Fibroblast of skin of right quadriceps (primary cell): ENCODE results near the gene LMF1.

ENCODE experiments used
- DNase-seq: peaks from one replicate; pipeline ENCODE4 v3.0.0-alpha.2; 2013

Gene LMF1

DNA sequence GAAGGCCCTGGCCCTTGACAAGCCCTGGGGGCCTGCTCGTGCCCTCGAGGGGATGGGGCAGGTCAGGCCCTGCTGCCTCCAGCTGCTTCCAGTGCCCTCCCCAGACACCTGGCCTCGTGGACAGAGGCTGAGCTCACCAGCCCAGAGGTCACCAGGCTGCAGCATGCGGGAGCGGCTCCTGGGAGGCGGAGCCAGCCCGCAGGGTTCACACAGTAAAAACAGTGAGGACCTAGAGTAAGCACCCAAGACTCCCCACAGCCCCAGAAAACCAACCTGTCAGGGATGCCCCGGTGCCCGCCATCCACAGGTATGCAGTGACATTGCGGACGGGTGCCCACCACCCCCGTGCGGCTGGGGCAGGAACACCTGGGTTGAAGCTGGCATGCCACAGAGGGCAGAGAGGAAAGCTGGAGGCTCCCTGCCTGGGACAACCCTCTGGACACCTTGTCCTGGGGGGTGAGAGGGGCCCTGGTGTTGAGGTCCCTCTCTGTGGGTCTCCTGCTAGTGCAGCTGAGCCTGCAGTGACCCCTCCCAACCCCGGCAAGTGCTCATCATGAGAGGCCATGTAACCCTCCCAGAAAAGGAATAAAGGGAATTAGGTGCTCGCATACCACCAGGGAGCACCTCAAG is 62.1 kb downstream of the LMF1 start:
- DNase-seq, result no peak

DNA sequence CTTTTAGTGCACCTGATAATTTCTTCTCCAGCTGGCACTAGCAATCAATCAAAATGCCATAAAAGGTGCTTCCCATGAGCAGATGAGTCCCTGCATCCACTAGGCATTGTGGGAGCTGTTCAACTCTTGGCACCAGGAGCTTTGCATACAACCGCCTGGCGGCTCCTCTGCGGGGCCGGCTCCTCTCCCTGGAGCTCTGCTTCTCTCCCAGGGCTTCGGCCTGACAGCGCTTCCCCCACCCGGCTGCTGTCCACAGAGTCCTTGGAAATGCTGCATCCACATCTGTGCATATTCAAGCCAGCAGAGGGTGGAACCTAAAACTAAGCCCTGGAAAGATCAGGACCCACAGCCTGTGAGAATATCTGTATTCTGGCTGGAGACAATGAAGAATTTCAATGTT is 62.9 kb downstream of the LMF1 start:
- DNase-seq, result no peak

DNA sequence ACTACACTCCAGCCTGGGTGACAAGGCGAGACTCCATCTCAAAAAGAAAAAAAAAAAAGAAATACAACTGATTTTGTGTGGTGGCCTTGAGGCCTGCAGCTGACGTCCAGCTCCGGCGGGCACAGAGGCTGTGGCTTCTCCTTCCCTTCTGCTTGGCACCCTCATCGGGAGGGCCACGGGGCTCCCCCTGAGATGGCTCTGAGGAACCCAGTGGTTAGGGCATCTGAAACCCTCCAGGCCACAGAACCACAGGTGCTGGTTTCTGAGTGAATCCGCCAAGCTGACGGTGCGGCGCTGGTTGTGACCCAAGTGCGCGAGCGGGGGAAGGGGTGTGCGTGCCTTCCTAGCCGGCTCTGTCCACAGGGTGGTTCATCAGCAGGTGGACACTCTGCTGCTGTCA is 63.4 kb downstream of the LMF1 start:
- DNase-seq, result no peak

GRCh38 chr16:906296-906695 is 64.5 kb downstream of the LMF1 start:
- DNase-seq, result no peak

- DNase-seq, result no peak
Measured at GRCh38 chr16:901715-902601, 68.8 kb downstream of the LMF1 start.

DNA sequence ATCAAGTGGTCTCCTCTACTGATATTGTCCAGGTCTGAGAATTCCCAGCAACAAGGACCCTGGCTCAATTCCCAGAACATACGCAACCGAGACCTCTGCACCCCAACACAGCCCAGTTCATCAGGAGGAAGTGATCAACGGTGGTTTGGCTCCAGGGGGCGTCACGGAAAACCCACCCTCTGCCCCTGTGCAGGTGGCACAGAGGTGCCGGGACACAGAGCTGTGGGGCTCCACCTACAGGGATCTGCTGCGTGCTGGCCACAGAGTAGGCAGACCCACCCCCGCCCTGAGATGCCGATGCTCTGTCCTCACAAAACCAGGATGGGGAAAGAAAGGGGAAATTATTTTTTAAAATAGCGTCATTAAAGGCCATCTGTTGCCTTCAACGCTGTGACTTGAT is 69.6 kb downstream of the LMF1 start:
- DNase-seq, result no peak

DNA sequence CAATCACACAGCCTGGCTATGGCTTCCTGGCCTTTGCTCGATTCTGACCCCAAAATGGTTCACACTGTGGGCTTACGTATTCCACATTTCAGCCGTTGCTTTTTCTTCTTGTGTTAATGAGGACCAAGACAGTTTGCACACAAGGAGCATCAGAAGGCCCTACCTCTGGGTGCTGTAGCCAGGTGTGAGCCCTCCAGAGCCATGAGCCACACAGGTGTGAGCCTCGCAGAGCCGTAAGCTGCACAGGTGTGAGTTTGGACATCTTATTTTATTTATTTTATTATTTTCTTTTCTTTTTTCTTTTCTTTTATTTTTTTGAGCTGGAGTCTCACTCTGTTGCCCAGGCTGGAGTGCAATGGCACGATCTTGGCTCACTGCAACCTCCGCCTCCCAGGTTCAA is 70.6 kb downstream of the LMF1 start:
- no peak for DNase-seq

- no peak for DNase-seq
Measured at GRCh38 chr16:899683-900060, 71.1 kb downstream of the LMF1 start.

DNA sequence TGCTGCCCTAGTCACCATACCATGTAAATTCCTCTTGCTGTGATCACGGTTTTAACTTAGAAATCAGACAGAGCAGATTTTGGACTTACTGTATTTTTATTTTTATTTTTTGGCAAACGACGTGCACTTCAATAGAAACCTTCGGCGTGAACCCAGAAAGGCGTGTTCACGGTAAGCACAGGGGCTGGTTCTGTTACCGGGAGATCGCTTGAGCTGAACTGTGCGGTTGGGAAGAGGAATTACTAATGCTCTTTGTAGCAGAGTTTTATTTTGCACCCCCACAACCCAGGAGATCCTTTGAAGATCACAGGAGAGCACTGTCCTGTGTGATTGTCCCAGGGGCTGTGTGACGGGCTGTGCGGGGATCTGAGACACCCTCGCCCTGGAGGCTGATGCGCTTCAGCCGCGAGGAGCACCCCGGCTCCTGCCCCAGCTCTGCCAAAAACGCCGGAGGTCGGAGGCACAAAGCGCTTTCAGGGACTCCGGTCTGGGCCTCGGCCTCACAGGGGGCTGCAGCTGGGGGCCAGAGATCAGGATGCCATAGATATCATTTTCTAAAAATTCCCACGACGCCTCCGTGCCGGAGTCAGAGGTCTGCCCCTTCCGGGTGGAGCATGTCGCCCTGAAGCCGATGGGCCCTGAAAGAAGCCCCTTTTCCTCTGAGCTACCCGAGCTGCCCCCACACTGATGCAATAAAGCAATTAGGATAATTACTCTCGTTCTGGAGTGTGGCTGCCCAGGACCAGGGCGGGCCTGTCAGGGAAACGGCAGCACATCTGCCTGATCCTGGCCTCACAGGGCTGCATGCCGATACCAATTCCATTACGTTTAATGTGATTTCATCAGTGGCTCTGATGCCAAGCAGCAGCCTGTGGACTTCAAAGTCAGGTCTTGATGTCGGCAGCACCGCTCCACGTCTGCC is 71.8 kb downstream of the LMF1 start:
- DNase-seq, result no peak

DNA sequence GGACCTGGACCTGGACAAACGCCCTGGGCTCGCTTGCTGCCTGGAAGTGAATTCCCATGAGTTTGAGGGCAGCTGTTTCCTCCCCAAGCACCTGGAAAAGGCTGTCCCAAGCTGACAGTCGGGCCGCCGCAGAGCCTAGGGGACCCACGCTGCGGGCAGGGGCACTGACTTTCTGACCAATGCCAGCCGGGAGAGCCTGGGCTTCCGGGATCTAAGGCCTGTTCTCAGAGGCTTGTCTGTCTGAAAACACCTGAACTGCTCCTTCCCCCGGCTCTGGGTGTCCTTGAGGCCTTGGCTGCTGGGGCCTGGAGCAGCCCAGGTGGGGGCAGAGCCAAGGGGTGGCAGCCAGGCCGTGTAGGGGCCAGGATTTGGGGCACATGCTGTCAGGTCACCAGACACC is 72.6 kb downstream of the LMF1 start:
- DNase-seq, result no peak

- DNase-seq, result no peak
Measured at GRCh38 chr16:897701-898100, 73.1 kb downstream of the LMF1 start.

DNA sequence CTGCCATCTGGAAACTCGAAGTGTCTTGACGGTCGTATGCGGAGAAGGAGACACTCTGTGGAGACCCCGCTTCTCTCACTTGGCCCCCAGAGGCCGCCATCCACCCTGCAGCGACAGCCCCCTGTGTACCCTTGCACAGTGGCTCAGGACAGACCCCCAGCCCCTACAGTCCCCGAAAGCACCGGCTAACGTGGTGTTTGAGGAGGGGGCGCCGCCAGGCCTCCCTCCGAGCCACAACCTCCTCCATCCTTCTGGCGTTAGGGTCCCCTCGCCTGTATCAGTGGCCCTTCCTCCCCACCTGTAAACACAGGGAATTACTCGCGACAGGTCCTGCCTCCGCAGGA is 73.6 kb downstream of the LMF1 start:
- no peak for DNase-seq

GRCh38 chr16:896261-897199 is 74.3 kb downstream of the LMF1 start:
- DNase-seq, result no peak

- DNase-seq, result no peak
Measured at GRCh38 chr16:895371-895770, 75.4 kb downstream of the LMF1 start.

- no peak for DNase-seq
Measured at GRCh38 chr16:894841-895240, 75.9 kb downstream of the LMF1 start.

DNA sequence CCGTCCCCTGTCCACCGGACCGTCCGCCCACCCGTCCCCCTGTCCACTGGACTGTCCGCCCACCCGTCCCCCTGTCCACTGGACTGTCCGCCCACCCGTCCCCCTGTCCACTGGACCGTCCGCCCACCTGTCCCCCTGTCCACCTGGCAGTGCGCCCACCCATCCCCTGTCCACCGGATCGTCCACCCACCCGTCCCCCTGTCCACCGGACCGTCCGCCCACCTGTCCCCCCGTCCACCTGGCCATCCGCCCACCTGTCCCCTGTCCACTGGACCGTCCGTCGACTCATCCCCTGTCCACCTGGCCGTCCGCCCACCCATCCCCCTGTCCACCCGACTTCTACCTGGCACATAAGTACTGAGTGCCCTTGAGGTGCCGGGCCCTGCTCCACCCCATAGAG is 76.6 kb downstream of the LMF1 start:
- no peak for DNase-seq

DNA sequence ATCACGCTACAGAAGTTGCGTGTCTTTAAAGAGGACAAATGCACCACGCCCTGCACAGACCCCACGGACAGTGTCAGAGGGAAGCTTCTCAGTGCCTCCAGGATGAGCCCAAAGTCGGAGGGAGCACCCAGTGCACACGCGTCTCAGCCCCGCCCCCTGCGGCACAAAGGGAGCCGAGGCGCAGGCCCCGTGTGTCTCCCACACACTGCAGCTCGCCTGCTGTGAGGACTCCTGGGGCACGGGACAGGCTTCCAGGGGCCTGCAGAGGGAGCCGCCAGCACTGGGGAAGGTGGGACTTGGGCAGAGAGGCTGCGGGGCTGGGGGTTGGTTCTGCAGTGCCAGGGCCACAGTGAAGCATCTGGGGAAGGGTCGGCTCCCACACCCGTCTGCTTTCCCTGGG is 77.4 kb downstream of the LMF1 start:
- DNase-seq, result no peak

DNA sequence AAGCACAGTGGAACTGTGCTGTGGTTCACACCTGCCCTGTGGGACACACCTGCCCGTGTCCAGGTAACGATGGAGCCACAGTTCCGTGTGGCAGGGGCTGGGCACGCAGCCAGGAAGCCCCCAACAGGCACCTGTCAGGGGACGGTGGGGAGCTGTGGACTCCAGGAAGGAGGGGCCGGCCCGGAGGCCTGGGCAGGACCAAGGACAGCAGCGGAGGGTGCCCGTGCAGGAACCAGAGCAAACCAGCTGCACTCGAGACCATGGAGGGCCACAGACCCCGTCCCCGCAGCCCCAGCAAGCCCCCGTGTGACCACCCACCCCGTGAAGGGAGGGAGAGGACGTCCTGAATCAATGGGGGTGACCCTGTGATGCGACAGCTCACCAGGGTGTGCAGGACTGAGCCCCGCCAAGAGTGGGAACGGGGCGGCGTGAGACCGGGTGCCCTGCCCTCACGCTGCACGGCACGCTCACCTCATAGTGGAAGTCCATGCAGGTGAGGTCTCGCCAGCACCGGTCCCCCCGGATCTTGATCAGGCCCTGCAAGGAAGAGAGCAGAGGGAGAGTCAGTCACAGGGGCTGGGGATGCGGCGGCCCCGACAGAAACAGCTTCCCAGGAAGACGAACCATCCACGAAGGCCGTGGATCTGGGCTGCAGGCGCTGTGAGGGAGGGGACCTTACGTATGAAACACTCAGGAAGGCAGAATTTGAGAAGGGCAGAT is 78.1 kb downstream of the LMF1 start:
- DNase-seq, result no peak

DNA sequence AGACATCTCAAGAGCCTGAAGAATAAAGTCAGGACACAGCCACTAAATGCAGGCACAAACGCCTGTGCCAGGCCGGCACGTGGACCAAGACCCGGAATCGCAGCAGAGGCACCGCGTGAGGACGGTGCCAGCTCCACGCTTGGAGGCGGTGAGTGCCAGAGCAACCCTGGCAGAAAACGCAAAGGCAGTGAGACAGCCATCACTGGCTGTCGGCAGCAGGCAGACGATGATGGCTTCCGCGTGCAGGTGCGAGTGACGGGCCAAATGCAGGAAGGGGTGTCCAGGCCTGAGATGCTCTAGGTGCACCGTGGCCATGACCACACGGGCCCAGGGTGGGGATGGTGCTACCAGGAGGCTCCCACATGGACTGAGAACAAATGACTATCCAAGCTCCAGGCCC is 78.8 kb downstream of the LMF1 start:
- DNase-seq, result no peak

DNA sequence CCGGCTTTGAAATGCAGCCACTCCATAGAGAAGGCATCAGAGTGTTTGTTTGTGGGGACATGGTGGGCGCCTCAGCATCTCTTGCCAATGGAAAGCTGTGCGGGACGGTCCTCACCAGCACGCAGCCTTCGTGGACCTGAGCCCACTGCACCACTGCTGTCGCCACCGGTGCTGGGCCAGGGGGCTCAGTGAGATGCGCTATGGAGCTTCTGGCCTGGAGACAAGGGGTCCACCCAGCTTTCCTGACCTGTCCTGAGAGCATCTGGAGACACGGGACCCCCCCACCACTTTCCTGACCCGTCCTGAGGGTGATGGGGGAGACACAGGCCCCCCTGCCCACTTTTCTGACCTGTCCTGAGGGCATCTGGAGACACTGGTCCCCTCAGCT is 79.4 kb downstream of the LMF1 start:
- no peak for DNase-seq

- no peak for DNase-seq
Measured at GRCh38 chr16:890716-891352, 80.0 kb downstream of the LMF1 start.
